ENCODE data around the gene CDK18. TPM values are rescaled to one million over a fixed set of nuclear protein-coding genes. Genes with fewer than 3 reads are reported as not detected.

CDK18 gene
- total RNA-seq, 4 donors from 2014 or later: 4.8 to 12.9 (median 9.9) TPM

DNA sequence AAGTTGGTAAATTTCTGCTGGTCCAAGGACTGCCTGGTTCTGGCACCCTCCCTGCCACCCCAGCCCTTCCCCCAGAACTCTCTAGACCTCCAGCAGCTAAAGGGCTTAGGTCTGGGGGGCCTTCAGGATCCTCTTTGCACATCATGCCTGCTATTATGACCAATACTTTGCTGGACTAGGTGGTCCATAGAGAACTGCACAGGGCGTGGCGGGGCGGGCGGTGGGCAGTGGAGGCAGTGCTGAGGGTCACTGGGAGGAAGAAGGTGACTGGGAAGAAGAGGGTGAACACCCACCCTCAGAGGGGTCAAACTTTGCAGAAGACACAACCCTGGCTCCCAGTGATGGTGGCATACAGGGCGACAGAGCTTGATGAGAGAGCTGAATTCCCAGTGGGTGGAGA, 18.2 kb downstream of the CDK18 start:
- TF ChIP-seq EP300 (IDR thresholded peaks at IDR 0.05) (no peak), POLR2AphosphoS5 (IDR thresholded peaks at IDR 0.05) (no peak), POLR2A (IDR thresholded peaks at IDR 0.05; ENCODE audit: low read depth) (no peak)
- TF ChIP-seq, protein P1, sequence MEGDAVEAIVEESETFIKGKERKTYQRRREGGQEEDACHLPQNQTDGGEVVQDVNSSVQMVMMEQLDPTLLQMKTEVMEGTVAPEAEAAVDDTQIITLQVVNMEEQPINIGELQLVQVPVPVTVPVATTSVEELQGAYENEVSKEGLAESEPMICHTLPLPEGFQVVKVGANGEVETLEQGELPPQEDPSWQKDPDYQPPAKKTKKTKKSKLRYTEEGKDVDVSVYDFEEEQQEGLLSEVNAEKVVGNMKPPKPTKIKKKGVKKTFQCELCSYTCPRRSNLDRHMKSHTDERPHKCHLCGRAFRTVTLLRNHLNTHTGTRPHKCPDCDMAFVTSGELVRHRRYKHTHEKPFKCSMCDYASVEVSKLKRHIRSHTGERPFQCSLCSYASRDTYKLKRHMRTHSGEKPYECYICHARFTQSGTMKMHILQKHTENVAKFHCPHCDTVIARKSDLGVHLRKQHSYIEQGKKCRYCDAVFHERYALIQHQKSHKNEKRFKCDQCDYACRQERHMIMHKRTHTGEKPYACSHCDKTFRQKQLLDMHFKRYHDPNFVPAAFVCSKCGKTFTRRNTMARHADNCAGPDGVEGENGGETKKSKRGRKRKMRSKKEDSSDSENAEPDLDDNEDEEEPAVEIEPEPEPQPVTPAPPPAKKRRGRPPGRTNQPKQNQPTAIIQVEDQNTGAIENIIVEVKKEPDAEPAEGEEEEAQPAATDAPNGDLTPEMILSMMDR (IDR thresholded peaks at IDR 0.05): no peak
- 96% methylated on average over 4 of the region's 5 CpGs for WGBS
- no peak overlapping the region for H3K27ac ChIP-seq (replicated peaks in 1 of 4)
- no peak overlapping the region for H3K4me3 ChIP-seq
- H3K9me3 ChIP-seq: no peaks in the 10 kb centered on the region
- H3K4me1 ChIP-seq: peaks cover 17 to 52% (median 24%) of the 10 kb centered on the region in 4 donors
- H3K36me3 ChIP-seq: peaks cover 0 to 27% (median 7%) of the 10 kb centered on the region in 4 donors
- peaks cover 0 to 11% (median 0%) of the 10 kb centered on the region in 4 donors for H3K27me3 ChIP-seq
- no peak for DNase-seq (ENCODE audit: extremely low spot score)
- intact Hi-C loops (cut with DNase I): loop anchor here (2.0 to 5.0 kb wide), 3 partner anchors 30 to 170 kb away; no protein-coding TSS in a partner anchor

DNA sequence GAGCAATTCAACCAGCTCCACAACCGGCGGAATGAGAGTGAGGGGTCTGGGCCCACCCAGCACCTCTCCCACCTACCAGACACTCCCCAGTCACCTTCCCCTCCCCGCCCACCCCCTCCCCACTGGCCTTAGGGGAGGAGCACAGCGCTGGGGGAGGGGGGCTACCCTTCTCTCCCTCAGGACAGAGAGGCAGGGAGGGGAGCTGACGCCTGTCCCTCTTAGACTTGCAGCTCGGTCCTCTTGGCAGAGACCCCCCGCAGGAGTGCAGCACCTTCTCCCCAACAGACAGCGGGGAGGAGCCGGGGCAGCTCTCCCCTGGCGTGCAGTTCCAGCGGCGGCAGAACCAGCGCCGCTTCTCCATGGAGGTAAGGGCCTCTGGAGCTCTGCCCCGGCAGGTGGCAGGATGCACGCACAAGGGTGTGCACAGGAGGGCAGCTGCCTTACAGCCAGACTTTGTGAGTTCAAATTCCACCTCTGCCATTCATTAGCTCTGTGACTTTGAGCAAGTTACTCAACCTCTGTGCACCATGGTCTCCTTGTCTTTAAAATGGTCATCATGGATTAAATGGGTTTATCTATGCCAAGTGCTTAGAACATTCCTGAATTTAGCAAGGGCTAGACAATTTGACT, 18.9 kb downstream of the CDK18 start:
- intact Hi-C loops (cut with DNase I): loop anchor here (2.0 to 5.0 kb wide), 3 partner anchors 31 to 171 kb away; no protein-coding TSS in a partner anchor
- TF ChIP-seq EP300 (IDR thresholded peaks at IDR 0.05) (no peak), POLR2A (IDR thresholded peaks at IDR 0.05; ENCODE audit: low read depth) (no peak), POLR2AphosphoS5 (IDR thresholded peaks at IDR 0.05) (no peak)
- TF ChIP-seq, protein P1 (IDR thresholded peaks at IDR 0.05): no peak
- Histone ChIP-seq H3K36me3 (peaks cover 0 to 31% (median 7%) of the 10 kb centered on the region in 4 donors), H3K27me3 (peaks cover 0 to 11% (median 0%) of the 10 kb centered on the region in 4 donors), H3K4me1 (peaks cover 16 to 46% (median 22%) of the 10 kb centered on the region in 4 donors), H3K9me3 (no peaks in the 10 kb centered on the region), H3K27ac (replicated peaks in 1 of 4) (no peak overlapping the region), H3K4me3 (no peak overlapping the region)
- no peak for DNase-seq (ENCODE audit: extremely low spot score)
- 100% methylated on average over 2 of the region's 16 CpGs for WGBS

DNA sequence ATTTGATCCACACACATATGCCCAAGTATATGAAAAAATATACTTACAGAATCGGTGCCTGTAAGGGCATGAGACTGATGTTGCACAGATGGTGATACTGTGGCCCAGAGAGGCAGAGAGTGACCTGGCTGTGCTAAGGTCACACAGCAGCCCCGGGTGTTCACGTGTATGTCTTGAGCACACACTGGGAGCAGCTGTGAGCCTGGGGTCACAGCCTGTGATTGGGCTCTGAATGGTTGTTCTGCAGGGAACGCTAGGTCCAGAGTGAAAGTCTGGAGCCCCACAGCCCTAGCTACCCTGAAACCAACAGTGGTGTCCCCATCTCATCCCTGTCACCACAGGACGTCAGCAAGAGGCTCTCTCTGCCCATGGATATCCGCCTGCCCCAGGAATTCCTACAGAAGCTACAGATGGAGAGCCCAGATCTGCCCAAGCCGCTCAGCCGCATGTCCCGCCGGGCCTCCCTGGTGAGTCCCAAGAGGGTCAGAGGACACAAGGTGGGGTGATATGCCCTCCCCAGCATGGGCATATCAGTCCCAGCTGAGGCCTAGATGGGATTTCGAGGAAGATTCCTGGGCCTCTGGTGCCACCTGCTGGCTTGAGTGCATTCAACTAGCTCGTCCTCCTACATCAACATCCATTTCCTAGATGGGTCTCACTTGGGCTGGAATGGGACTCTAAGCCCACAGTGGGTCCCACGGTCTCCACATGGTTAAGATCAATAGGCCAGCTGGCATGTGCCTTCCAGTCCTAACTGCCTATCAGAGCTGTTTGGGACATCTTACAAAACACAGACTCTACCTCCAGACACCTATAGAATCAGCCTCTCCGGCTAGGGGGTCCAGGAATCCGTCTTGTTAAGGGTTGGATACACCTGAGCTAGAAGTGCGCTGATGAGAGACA, 19.7 kb downstream of the CDK18 start:
- no peak for TF ChIP-seq EP300 (IDR thresholded peaks at IDR 0.05)
- TF ChIP-seq, protein P1 (IDR thresholded peaks at IDR 0.05): peak; percentile 69 to 79 (median 73)
- intact Hi-C loops (cut with DNase I): loop anchor here (2.0 to 5.0 kb wide), 4 partner anchors 31 to 172 kb away; no protein-coding TSS in a partner anchor
- 42% methylated on average over 10 of the region's 16 CpGs for WGBS
- Histone ChIP-seq H3K9me3 (no peaks in the 10 kb centered on the region), H3K4me1 (peaks cover 16 to 43% (median 23%) of the 10 kb centered on the region in 4 donors), H3K4me3 (no peak overlapping the region), H3K27me3 (peaks cover 0 to 16% (median 0%) of the 10 kb centered on the region in 4 donors), H3K36me3 (peaks cover 0 to 32% (median 7%) of the 10 kb centered on the region in 4 donors), H3K27ac (replicated peaks in 1 of 4) (no peak overlapping the region)
- no peak for DNase-seq (ENCODE audit: extremely low spot score)

DNA sequence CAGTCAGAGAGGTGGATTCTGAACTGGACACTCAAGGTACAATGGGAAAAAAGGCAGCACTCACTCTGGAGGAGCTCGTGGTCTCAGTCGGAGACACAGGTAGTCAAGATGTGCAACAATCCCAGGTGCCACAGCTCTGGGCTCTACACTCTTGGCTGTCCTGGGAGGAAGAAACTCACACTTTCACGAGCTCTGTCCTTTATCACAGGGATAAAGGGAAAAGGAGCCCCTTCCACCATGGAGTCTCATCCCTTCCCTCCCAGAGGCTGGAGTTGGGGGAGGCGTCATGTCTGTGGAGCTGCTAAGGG, 20.3 kb downstream of the CDK18 start:
- Histone ChIP-seq H3K27ac (replicated peaks in 1 of 4) (no peak overlapping the region), H3K27me3 (peaks cover 0 to 20% (median 0%) of the 10 kb centered on the region in 4 donors), H3K9me3 (no peaks in the 10 kb centered on the region), H3K4me1 (peaks cover 13 to 41% (median 21%) of the 10 kb centered on the region in 4 donors), H3K36me3 (peaks cover 0 to 38% (median 8%) of the 10 kb centered on the region in 4 donors), H3K4me3 (no peak overlapping the region)
- WGBS: 70% methylated on average over 3 of the region's 4 CpGs
- DNase-seq (ENCODE audit: extremely low spot score): no peak
- no peak for TF ChIP-seq POLR2AphosphoS5 (IDR thresholded peaks at IDR 0.05)
- no peak for TF ChIP-seq POLR2A (IDR thresholded peaks at IDR 0.05; ENCODE audit: low read depth)
- no peak for TF ChIP-seq EP300 (IDR thresholded peaks at IDR 0.05)
- TF ChIP-seq, protein P1 (IDR thresholded peaks at IDR 0.05): no peak
- intact Hi-C loops (cut with DNase I): loop anchor here (2.0 to 5.0 kb wide), 4 partner anchors 40 to 172 kb away; no protein-coding TSS in a partner anchor
